Dendritic cell treated with granulocyte-macrophage colony-stimulating factor and Interleukin-4, amounts not matched to agents 40 ng/mL and 50 ng/mL, for 4 days (primary cell): Measurements from ENCODE around the gene SGCD.

ENCODE experiments used
- H3K27ac Mint-ChIP-seq: one replicate; pipeline ENCODE4 v1.8.0; 2022; ENCODE audit warnings: mild to moderate bottlenecking, mixed read lengths
- H3K27me3 Mint-ChIP-seq: one replicate; pipeline ENCODE4 v1.8.0; 2022; ENCODE audit warnings: mild to moderate bottlenecking, mixed read lengths
- H3K36me3 Mint-ChIP-seq: one replicate; pipeline ENCODE4 v1.8.0; 2022; ENCODE audit warnings: low read depth, mixed read lengths
- H3K4me1 Mint-ChIP-seq: one replicate; pipeline ENCODE4 v1.8.0; 2022; ENCODE audit warnings: low read depth, mixed read lengths
- H3K4me3 Mint-ChIP-seq: one replicate; pipeline ENCODE4 v1.8.0; 2022; ENCODE audit warnings: mild to moderate bottlenecking, moderate library complexity, mixed read lengths
- H3K9me3 Mint-ChIP-seq: one replicate; pipeline ENCODE4 v1.8.0; 2022; ENCODE audit warnings: mixed read lengths
- intact Hi-C: fragments of 100-400 bp; cut with micrococcal nuclease; formaldehyde crosslinking; loops from one replicate; pipeline ENCODE4 v1.15.0; 2022

SGCD gene

DNA sequence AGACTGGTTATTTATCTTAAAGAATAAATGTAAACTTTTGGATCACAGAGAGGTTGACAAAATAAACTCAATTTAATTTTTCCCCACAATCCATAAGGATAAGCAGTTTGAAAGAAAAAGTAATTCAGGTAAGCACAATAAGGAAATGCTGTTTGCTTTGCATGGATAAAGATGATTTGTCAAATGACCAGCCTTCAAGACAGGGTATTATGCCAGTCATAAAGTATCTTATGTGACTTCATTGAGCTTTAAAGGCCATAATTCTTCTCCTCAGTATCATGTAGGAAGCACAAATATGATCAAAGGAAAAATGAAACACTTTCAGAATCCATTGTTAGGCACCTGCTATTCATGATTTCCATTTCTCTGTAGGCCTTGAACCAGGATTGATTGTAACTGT is 342.5 kb downstream of the SGCD start:
- intact Hi-C loops = no loop called here

DNA sequence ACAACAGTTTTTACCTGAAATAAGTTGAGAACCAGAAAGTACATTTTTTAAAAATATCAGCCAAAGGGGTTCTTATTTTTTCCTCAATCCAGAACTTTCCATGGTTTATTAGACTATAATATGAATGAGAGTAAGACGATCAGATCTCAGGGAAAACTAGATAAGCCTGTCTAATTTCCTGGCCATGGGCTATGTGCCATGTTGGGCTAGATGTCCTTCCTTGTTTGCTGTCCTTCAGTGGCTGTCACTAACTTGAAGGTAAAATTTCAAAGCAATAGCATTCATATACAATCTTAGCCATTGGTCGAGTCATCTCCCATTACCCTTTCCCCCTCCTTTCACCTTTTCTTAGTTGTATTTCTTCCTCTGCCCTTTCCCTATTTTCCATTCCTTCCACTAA is 343.7 kb downstream of the SGCD start:
- Mint-ChIP-seq H3K9me3 (no peaks in the 10 kb centered on the region), H3K36me3 (no peaks in the 10 kb centered on the region), H3K27me3 (no peaks in the 10 kb centered on the region), H3K27ac (no peak overlapping the region), H3K4me1 (no peaks in the 10 kb centered on the region), H3K4me3 (no peak overlapping the region)
- intact Hi-C loops = no loop called here

More for the DNA sequence above, 342.5 kb downstream of the SGCD start:
- no peaks in the 10 kb centered on the region for H3K27me3 Mint-ChIP-seq
- H3K27ac Mint-ChIP-seq = no peak overlapping the region
- no peak overlapping the region for H3K4me3 Mint-ChIP-seq
- H3K4me1 Mint-ChIP-seq = no peaks in the 10 kb centered on the region
- no peaks in the 10 kb centered on the region for H3K36me3 Mint-ChIP-seq
- no peaks in the 10 kb centered on the region for H3K9me3 Mint-ChIP-seq

DNA sequence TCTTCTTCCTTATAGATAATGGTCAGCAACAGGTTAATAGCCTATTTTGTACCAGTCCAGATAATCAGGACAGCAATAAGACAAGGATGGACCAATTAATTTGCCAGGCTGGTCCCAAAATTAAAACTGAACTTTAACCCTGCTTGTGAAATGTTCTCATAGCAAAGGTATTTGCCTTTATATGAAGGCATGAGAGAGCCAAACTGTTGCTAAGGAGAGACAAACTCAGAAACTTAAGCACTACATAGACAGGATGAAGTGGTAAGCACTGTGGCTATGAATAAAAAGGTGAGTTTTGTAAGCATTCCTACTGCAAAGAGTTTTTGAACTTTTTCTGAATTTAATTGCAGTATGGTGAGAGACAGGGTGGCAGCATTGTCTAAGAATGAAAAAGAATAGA is 348.4 kb downstream of the SGCD start:
- intact Hi-C loops = no loop called here
- Mint-ChIP-seq H3K4me3 (no peak overlapping the region), H3K27ac (no peak overlapping the region), H3K4me1 (no peaks in the 10 kb centered on the region), H3K27me3 (no peaks in the 10 kb centered on the region), H3K36me3 (no peaks in the 10 kb centered on the region), H3K9me3 (no peaks in the 10 kb centered on the region)

DNA sequence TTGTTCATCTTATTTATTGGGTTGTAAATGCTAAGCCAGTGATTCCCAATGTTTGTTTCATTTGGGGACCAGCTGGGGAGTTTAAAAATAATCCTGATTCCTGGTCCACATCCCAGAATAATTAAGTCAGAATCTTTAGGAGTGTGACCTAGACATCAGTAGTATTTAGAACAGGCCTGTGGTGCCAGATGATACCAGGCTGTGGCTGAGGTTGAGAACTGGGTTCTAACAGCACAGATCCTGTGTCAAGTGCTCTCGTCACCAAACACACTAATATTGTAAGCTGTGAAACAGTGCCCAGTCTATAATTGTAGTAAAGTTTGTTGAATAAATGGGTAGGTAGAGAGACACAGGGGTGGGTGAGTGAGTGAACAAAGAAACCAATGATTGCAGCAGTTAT is 351.0 kb downstream of the SGCD start:
- Mint-ChIP-seq H3K9me3 (no peaks in the 10 kb centered on the region), H3K27ac (no peak overlapping the region), H3K36me3 (no peaks in the 10 kb centered on the region), H3K27me3 (no peaks in the 10 kb centered on the region), H3K4me3 (no peak overlapping the region), H3K4me1 (no peaks in the 10 kb centered on the region)
- intact Hi-C loops = no loop called here

DNA sequence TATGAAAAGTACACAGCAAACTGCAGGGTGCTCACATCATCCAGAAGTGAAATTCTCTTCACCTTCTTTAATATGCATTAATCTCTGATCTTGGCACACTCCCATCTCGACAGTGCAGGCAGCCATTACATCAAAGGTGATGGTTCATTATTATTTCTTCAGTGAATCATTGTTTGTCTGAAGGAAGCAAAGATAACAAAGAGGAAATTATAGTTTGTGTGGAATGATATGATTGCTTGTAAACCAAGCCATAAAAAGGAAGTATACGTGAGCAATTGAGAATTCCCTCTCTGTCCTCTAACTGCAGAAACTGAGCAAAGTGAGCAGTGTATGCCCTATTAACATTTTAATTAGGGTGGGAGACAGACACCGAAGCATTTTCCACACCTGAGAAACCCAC is 351.5 kb downstream of the SGCD start:
- Mint-ChIP-seq H3K27ac (no peak overlapping the region), H3K9me3 (no peaks in the 10 kb centered on the region), H3K27me3 (no peaks in the 10 kb centered on the region), H3K4me1 (no peaks in the 10 kb centered on the region), H3K4me3 (no peak overlapping the region), H3K36me3 (no peaks in the 10 kb centered on the region)
- intact Hi-C loops = no loop called here

DNA sequence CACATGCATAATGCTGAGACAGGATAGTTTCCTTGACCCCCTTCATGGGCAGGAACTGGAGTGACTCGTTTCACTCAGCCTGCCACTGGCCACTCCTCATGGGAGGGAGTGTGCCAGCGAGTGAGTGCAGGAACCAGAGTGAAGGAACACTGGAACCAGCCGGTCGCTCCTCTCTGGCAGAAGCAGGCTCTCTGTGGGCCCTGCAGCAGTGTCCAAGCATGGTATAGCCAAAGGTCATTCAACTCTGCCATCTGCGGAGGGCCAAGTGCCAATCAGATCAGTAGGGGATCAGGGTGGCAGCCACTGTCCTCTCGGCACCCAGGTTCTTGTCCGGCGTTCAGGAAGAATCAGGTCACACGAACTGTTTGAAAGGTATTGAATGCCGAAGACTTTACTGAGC is 353.9 kb downstream of the SGCD start:
- H3K36me3 Mint-ChIP-seq = no peaks in the 10 kb centered on the region
- no peaks in the 10 kb centered on the region for H3K9me3 Mint-ChIP-seq
- no peaks in the 10 kb centered on the region for H3K27me3 Mint-ChIP-seq
- intact Hi-C loops = no loop called here
- no peak overlapping the region for H3K4me3 Mint-ChIP-seq
- no peaks in the 10 kb centered on the region for H3K4me1 Mint-ChIP-seq
- no peak overlapping the region for H3K27ac Mint-ChIP-seq

DNA sequence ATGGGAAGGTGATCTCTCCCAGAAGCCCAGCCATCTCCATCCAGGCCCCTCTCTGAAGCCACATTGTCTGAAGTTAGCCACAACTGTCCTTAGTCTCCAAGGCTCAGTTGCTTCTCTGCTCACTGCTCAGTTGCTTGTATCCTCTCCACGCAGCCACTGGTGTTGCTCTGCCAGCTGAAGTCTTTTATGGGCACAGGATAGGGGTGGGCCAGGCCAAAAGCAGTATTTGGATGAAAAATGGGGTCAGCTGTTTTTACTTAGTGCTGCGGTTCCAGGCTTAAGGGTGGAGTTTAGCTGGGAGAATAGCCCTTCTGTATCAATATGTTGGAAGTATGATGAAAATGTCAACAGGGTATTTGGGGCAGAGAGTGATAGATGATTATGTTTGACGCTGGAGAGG is 354.3 kb downstream of the SGCD start:
- Mint-ChIP-seq H3K4me1 (no peaks in the 10 kb centered on the region), H3K36me3 (no peaks in the 10 kb centered on the region), H3K4me3 (no peak overlapping the region), H3K27me3 (no peaks in the 10 kb centered on the region), H3K27ac (no peak overlapping the region), H3K9me3 (no peaks in the 10 kb centered on the region)
- intact Hi-C loops = no loop called here

DNA sequence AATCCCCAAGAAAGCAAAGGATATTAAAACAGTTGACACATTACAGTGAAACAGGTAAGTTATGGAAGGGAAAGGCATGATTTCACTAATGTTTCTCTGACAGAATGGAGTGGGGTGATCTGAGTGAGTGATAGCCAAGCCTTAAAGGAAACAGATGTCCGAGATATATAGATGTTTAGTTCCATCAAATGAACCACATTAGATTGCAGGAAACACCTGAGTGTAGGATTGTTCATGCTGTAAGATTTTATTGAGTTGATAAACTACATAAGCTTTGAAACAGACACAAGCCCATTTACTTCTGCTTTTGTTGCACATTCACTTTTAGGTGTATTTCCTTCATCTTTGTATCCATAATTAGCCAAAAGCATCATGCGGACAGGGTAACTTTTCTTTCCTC is 356.0 kb downstream of the SGCD start:
- Mint-ChIP-seq H3K9me3 (no peaks in the 10 kb centered on the region), H3K4me1 (no peaks in the 10 kb centered on the region), H3K27ac (no peak overlapping the region), H3K36me3 (no peaks in the 10 kb centered on the region), H3K4me3 (no peak overlapping the region), H3K27me3 (no peaks in the 10 kb centered on the region)
- intact Hi-C loops = no loop called here

DNA sequence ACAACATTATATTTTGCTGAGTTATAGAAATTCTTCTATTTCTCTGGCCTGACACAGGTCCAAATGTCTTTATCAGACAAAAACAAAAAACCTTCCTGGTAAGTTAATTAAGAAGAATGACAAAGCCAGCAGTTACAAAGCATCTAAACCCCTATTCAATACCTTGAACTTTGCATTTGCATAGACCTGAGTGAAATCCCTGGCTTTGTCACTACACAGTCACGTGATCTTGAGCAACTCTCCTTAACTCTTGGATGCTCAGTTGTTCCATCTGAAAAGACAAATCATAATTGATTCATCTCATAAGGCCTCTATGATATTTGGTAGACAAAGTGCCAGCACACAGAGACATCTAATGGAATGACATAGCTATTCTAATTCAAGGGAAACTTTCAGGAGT is 356.5 kb downstream of the SGCD start:
- intact Hi-C loops = no loop called here
- no peaks in the 10 kb centered on the region for H3K27me3 Mint-ChIP-seq
- H3K9me3 Mint-ChIP-seq = no peaks in the 10 kb centered on the region
- no peaks in the 10 kb centered on the region for H3K4me1 Mint-ChIP-seq
- no peak overlapping the region for H3K27ac Mint-ChIP-seq
- H3K4me3 Mint-ChIP-seq = no peak overlapping the region
- no peaks in the 10 kb centered on the region for H3K36me3 Mint-ChIP-seq

DNA sequence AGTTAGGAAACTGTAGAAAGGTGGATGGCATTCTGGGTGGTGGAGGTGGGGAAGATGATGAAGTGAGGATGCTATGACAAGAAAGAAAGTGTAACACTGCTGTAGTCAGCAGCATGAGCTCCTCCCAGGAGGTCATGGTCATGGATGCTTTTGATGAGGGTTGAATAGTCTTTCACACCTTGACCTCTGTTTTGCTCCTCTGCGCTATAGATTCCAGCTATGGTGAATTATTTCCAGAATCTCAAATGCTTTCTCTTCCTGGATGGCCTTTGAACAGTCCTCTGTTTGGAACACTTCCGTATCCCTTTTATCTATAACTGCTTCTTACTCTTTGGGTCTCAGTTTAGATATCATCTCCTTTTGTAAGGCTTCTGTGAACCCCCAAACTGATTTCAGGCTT is 357.3 kb downstream of the SGCD start:
- no peaks in the 10 kb centered on the region for H3K36me3 Mint-ChIP-seq
- H3K27me3 Mint-ChIP-seq = no peaks in the 10 kb centered on the region
- no peaks in the 10 kb centered on the region for H3K4me1 Mint-ChIP-seq
- intact Hi-C loops = no loop called here
- no peak overlapping the region for H3K4me3 Mint-ChIP-seq
- H3K9me3 Mint-ChIP-seq = no peaks in the 10 kb centered on the region
- no peak overlapping the region for H3K27ac Mint-ChIP-seq

DNA sequence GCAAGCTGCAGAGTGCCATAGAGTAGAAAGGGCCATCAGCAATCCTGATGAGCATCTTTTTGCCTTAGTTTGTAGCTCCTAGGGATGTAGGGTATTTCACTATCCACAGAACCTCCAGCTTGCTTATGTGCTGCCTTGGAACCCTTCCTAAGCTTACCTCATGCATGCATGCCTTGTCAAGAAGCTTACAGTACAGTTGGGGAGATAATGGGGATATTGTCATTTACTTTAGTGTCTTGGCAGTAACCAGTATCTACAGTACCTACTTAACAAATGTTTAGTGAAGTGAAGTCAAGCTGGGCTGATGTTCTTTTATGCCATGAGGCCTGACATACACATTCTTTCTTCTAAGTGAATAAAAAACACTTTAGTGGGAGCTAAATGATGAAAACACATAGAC is 358.5 kb downstream of the SGCD start:
- Mint-ChIP-seq H3K4me3 (no peak overlapping the region), H3K4me1 (no peaks in the 10 kb centered on the region), H3K36me3 (no peaks in the 10 kb centered on the region), H3K27ac (no peak overlapping the region), H3K27me3 (no peaks in the 10 kb centered on the region), H3K9me3 (no peaks in the 10 kb centered on the region)
- intact Hi-C loops = no loop called here

DNA sequence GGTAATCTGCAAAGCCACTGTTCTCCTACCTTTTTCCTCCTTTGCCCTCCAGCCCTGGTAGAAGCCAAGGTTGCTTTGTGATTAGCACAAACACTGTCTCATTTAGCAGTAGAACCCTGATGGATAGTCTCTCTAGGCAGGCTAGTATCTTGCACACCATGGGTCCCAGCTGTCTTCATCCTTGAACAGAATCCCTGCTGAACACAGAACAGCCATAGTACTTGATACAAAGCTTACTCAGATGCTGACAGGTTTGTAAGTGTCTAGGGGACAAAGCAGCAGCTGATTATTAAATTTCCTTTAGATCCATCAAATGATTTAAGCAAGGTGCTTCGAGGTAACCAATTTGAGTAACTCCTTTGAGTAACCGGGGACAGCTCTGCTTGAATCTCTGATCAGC is 359.4 kb downstream of the SGCD start:
- no peaks in the 10 kb centered on the region for H3K27me3 Mint-ChIP-seq
- H3K4me3 Mint-ChIP-seq = no peak overlapping the region
- intact Hi-C loops = no loop called here
- no peak overlapping the region for H3K27ac Mint-ChIP-seq
- no peaks in the 10 kb centered on the region for H3K4me1 Mint-ChIP-seq
- no peaks in the 10 kb centered on the region for H3K9me3 Mint-ChIP-seq
- no peaks in the 10 kb centered on the region for H3K36me3 Mint-ChIP-seq

DNA sequence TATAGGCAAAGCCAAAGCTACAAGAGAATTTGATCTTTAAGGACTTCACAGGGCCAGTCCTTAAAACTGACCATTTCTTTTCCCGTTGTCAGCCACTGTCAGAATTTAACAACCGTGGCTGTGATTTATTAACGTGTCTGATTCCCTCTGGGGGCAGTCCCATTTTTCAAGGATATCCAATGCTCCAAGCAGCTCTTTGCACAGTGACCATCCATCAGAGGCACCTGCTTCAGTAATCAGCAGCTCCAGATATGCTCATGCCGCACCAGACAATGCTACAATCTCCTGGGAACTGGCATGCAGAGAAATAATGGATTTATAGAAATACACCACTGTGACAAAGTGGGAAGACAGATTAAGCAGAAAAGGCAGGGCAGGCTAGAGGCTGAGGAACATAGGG is 359.8 kb downstream of the SGCD start:
- Mint-ChIP-seq H3K4me3 (no peak overlapping the region), H3K36me3 (no peaks in the 10 kb centered on the region), H3K27ac (no peak overlapping the region), H3K4me1 (no peaks in the 10 kb centered on the region), H3K27me3 (no peaks in the 10 kb centered on the region), H3K9me3 (no peaks in the 10 kb centered on the region)
- intact Hi-C loops = no loop called here

DNA sequence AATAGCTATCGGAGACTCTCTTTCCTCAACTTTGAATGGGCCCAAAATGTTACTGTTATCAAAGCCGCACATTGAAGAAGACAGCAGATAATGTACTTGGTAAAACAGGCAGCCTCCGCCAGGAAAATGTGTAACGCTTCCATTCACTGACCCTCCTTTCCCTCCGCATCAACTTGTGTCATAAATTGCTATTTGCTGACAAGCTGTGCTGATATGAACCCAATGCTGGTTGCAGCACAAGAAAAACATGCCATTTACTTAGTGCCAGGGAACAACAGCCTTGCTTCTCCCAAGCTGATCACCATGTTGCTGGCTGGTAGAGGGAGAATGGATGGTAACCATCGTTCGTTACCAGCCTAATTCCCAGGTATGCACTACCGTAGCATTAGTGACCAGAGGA is 360.6 kb downstream of the SGCD start:
- no peaks in the 10 kb centered on the region for H3K9me3 Mint-ChIP-seq
- no peak overlapping the region for H3K4me3 Mint-ChIP-seq
- intact Hi-C loops = no loop called here
- H3K4me1 Mint-ChIP-seq = no peaks in the 10 kb centered on the region
- no peak overlapping the region for H3K27ac Mint-ChIP-seq
- H3K36me3 Mint-ChIP-seq = no peaks in the 10 kb centered on the region
- H3K27me3 Mint-ChIP-seq = no peaks in the 10 kb centered on the region

DNA sequence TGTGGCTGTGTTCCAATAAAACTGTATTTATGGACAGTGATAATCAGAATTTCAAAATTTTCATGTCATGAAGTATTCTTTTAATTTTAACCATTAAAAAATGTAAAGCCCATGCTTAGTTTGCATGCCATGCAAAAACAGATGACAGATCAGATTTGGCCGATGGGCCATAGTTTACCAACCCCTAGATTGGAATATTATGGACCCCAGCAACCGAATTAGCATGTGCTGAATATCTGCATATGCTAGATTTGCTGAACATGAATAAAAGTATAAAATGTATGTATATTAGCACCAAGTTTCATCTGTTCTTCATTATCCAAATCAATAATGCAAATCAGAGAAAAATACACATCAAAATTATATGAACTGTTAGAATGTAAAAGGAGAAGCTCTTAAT is 364.6 kb downstream of the SGCD start:
- intact Hi-C loops = no loop called here
- Mint-ChIP-seq H3K27ac (no peak overlapping the region), H3K36me3 (no peaks in the 10 kb centered on the region), H3K4me3 (no peak overlapping the region), H3K27me3 (no peaks in the 10 kb centered on the region), H3K9me3 (no peaks in the 10 kb centered on the region), H3K4me1 (no peaks in the 10 kb centered on the region)

DNA sequence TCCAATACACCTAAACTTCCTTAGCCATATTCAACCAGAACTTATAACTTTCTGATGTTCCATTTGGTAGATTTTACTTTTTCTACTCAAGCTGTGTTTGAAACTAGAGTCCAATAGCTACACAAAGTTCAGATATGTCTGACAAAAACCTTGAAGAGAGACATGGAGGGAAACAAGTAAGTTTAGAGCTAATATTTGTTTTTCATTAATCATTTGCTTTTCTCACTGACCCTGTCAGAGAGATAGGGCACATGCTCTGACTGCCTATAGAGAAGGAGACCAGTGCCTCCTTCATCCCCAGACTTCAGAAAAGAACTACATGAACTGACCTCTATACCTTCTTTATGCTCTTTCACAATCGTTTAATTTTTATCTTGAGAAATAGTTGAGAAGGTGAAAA is 366.1 kb downstream of the SGCD start:
- Mint-ChIP-seq H3K4me3 (no peak overlapping the region), H3K9me3 (no peaks in the 10 kb centered on the region)

More for the DNA sequence above, 366.1 kb downstream of the SGCD start:
- H3K4me1 Mint-ChIP-seq = no peaks in the 10 kb centered on the region
- no peaks in the 10 kb centered on the region for H3K27me3 Mint-ChIP-seq
- no peak overlapping the region for H3K27ac Mint-ChIP-seq
- no peaks in the 10 kb centered on the region for H3K36me3 Mint-ChIP-seq
- intact Hi-C loops = no loop called here
